Large intestine (tissue), 3 donors: ENCODE data around the gene SOCS1. TPM values are rescaled to one million over a fixed set of nuclear protein-coding genes. Genes with fewer than 3 reads are reported as not detected.
"Not testable (repeated sequence)": the region's sequence is repeated elsewhere in the genome, so short reads cannot be mapped to it uniquely, and the experiment has no call there.

ENCODE experiments used
- DNase-seq, 2 donors: peaks; one replicate each; pipeline versions ENCODE4 v3.0.0 to v3.0.0-alpha.2; 2013
- H3K27ac ChIP-seq: one replicate; pipeline ENCODE4 v1.5.1; 2013; ENCODE audit warnings: low read length
- H3K27me3 ChIP-seq: 2 replicates; pipeline ENCODE4 v1.6.1; 2013; ENCODE audit warnings: low read length; ENCODE audit not compliant: control insufficient read depth, insufficient read depth
- H3K36me3 ChIP-seq: 2 replicates; pipeline ENCODE4 v1.6.1; 2013; ENCODE audit warnings: low read length; ENCODE audit not compliant: control insufficient read depth, insufficient read depth
- H3K4me1 ChIP-seq: one replicate; pipeline ENCODE4 v1.6.1; 2013; ENCODE audit warnings: low read length; ENCODE audit not compliant: control insufficient read depth, insufficient read depth
- H3K4me3 ChIP-seq: one replicate; pipeline ENCODE4 v1.5.1; 2013; ENCODE audit warnings: low read length
- H3K9me3 ChIP-seq: one replicate; pipeline ENCODE4 v1.6.1; 2013; ENCODE audit warnings: mild to moderate bottlenecking, low read depth, low read length, moderate library complexity; ENCODE audit not compliant: control insufficient read depth
- WGBS: methylation state at CpG from one replicate; pipeline ENCODE4 v1.1.5; 2013; ENCODE audit warnings: low lambda C conversion rate; ENCODE audit not compliant: insufficient coverage; 5-methylcytosine and 5-hydroxymethylcytosine counted together
- polyA plus RNA-seq: library from polyadenylated mRNA; unstranded; fragments of 120-200 nt; gene quantifications from one replicate; pipeline ENCODE4 v1.2.1, GENCODE V29; 2013

The SOCS1 gene
- polyA plus RNA-seq, 1 donor = 2.9 TPM

GRCh38 chr16:11297492-11298142 lies 41.6 kb upstream of the SOCS1 start:
- no peaks in the 10 kb centered on the region for H3K4me1 ChIP-seq
- WGBS = no CpG with 5 or more reads among the region's 19 CpGs
- H3K9me3 ChIP-seq = no peaks in the 10 kb centered on the region
- no peaks in the 10 kb centered on the region for H3K36me3 ChIP-seq
- no peaks in the 10 kb centered on the region for H3K27me3 ChIP-seq
- H3K27ac ChIP-seq = no peak overlapping the region
- H3K4me3 ChIP-seq = no peak overlapping the region
- peak; percentile 37 to 63 for DNase-seq

- Histone ChIP-seq H3K4me1 (no peaks in the 10 kb centered on the region), H3K36me3 (no peaks in the 10 kb centered on the region), H3K4me3 (no peak overlapping the region), H3K9me3 (no peaks in the 10 kb centered on the region), H3K27me3 (no peaks in the 10 kb centered on the region), H3K27ac (no peak overlapping the region)
- no CpG with 5 or more reads among the region's 10 CpGs for WGBS
- DNase-seq = peak in 1 of 2 donors; percentile 32
Measured at GRCh38 chr16:11296706-11297491, 40.9 kb upstream of the SOCS1 start.

- Histone ChIP-seq H3K27ac (no peak overlapping the region), H3K4me1 (no peaks in the 10 kb centered on the region), H3K36me3 (no peaks in the 10 kb centered on the region)
Measured at GRCh38 chr16:11296351-11296705, 40.3 kb upstream of the SOCS1 start.

GRCh38 chr16:11295672-11296071 lies 39.7 kb upstream of the SOCS1 start:
- Histone ChIP-seq H3K4me3 (no peak overlapping the region), H3K27me3 (no peaks in the 10 kb centered on the region), H3K4me1 (no peaks in the 10 kb centered on the region), H3K27ac (no peak overlapping the region), H3K36me3 (no peaks in the 10 kb centered on the region), H3K9me3 (no peaks in the 10 kb centered on the region)
- no peak for DNase-seq
- WGBS = 100% methylated on average over 1 of the region's 4 CpGs

More at GRCh38 chr16:11296351-11296705, 40.3 kb upstream of the SOCS1 start:
- Histone ChIP-seq H3K27me3 (no peaks in the 10 kb centered on the region), H3K9me3 (no peaks in the 10 kb centered on the region), H3K4me3 (no peak overlapping the region)
- 100% methylated on average over 1 of the region's 3 CpGs for WGBS
- DNase-seq = no peak

- no peak overlapping the region for H3K27ac ChIP-seq
- H3K9me3 ChIP-seq = no peaks in the 10 kb centered on the region
- no peaks in the 10 kb centered on the region for H3K27me3 ChIP-seq
- DNase-seq = no peak
- no peak overlapping the region for H3K4me3 ChIP-seq
- no peaks in the 10 kb centered on the region for H3K36me3 ChIP-seq
- no peaks in the 10 kb centered on the region for H3K4me1 ChIP-seq
- 100% methylated on average over 1 of the region's 7 CpGs for WGBS
Measured at GRCh38 chr16:11292076-11292748, 36.2 kb upstream of the SOCS1 start.

- H3K9me3 ChIP-seq = no peaks in the 10 kb centered on the region
- H3K27ac ChIP-seq = no peak overlapping the region
- 76% methylated on average over 2 of the region's 10 CpGs for WGBS
- H3K36me3 ChIP-seq = no peaks in the 10 kb centered on the region
- H3K4me1 ChIP-seq = no peaks in the 10 kb centered on the region
- no peak for DNase-seq
- no peak overlapping the region for H3K4me3 ChIP-seq
- no peaks in the 10 kb centered on the region for H3K27me3 ChIP-seq
Measured at GRCh38 chr16:11291091-11291703, 35.2 kb upstream of the SOCS1 start.

- DNase-seq = no peak
Measured at GRCh38 chr16:11290102-11290893, 34.3 kb upstream of the SOCS1 start.

GRCh38 chr16:11289696-11290095 lies 33.7 kb upstream of the SOCS1 start:
- not testable (repeated sequence) for H3K4me3 ChIP-seq, H3K27ac ChIP-seq, H3K4me1 ChIP-seq, H3K27me3 ChIP-seq, H3K9me3 ChIP-seq, DNase-seq, H3K36me3 ChIP-seq
- no CpG with 5 or more reads among the region's 4 CpGs for WGBS

More at GRCh38 chr16:11290102-11290893, 34.3 kb upstream of the SOCS1 start:
- H3K36me3 ChIP-seq = no peaks in the 10 kb centered on the region
- WGBS = 80% methylated on average over 1 of the region's 8 CpGs
- H3K27me3 ChIP-seq = no peaks in the 10 kb centered on the region
- H3K4me3 ChIP-seq = no peak overlapping the region
- no peaks in the 10 kb centered on the region for H3K4me1 ChIP-seq
- no peaks in the 10 kb centered on the region for H3K9me3 ChIP-seq
- no peak overlapping the region for H3K27ac ChIP-seq

- H3K27ac ChIP-seq = no peak overlapping the region
- H3K36me3 ChIP-seq = no peaks in the 10 kb centered on the region
- H3K9me3 ChIP-seq = no peaks in the 10 kb centered on the region
- WGBS = 100% methylated on average over 2 of the region's 2 CpGs
- no peak overlapping the region for H3K4me3 ChIP-seq
- H3K27me3 ChIP-seq = no peaks in the 10 kb centered on the region
- H3K4me1 ChIP-seq = no peaks in the 10 kb centered on the region
- no peak for DNase-seq
Measured at GRCh38 chr16:11289202-11289601, 33.2 kb upstream of the SOCS1 start.

GRCh38 chr16:11285842-11286241 lies 29.8 kb upstream of the SOCS1 start:
- no peaks in the 10 kb centered on the region for H3K4me1 ChIP-seq
- H3K36me3 ChIP-seq = no peaks in the 10 kb centered on the region
- H3K27me3 ChIP-seq = no peaks in the 10 kb centered on the region
- 80% methylated on average over 2 of the region's 2 CpGs for WGBS
- H3K27ac ChIP-seq = no peak overlapping the region
- no peaks in the 10 kb centered on the region for H3K9me3 ChIP-seq
- no peak overlapping the region for H3K4me3 ChIP-seq
- no peak for DNase-seq
